ENCODE results near the gene FGFR4.
A peak's percentile ranks its signal among the peaks of the same experiment; 100 is the strongest.
"Not testable (repeated sequence)": the region's sequence is repeated elsewhere in the genome, so short reads cannot be mapped to it uniquely, and the experiment has no call there.

The FGFR4 gene
- long read RNA-seq, donor 1, partial matches to known transcripts = 8 of 18 reads
- long read RNA-seq, donor 1, other reads (novel, unspliced or antisense) = 0 of 18 reads
- long read RNA-seq, donor 2, partial matches to known transcripts = 0 of 3 reads
- long read RNA-seq, donor 2, other reads (novel, unspliced or antisense) = 0 of 3 reads
- long read RNA-seq, donor 3 = 0 reads
- long read RNA-seq, donor 4, partial matches to known transcripts = 12 of 16 reads
- long read RNA-seq, donor 4, other reads (novel, unspliced or antisense) = 0 of 16 reads
- long read RNA-seq, donor 5, partial matches to known transcripts = 11 of 19 reads
- long read RNA-seq, donor 5, other reads (novel, unspliced or antisense) = 0 of 19 reads
- long read RNA-seq, donor 6, partial matches to known transcripts = 15 of 19 reads
- long read RNA-seq, donor 6, other reads (novel, unspliced or antisense) = 0 of 19 reads
- long read RNA-seq, donor 7, partial matches to known transcripts = 64 of 73 reads
- long read RNA-seq, donor 7, other reads (novel, unspliced or antisense) = 0 of 73 reads
- long read RNA-seq, donor 8, partial matches to known transcripts = 6 of 11 reads
- long read RNA-seq, donor 8, other reads (novel, unspliced or antisense) = 0 of 11 reads

GRCh38 chr5:177086654-177087397 is at the start of gene FGFR4:
Gene FGFR4, plus strand, starts transcription at chr5:177086915. Its CDS starts 2,688 bp downstream, at chr5:177089603.
- DNase-seq = peak; percentile 92

- DNase-seq = no peak
Observed at GRCh38 chr5:177036921-177037320, 49.8 kb upstream of the FGFR4 start.

GRCh38 chr5:177040814-177041420 is 45.8 kb upstream of the FGFR4 start:
- no peak for DNase-seq

- DNase-seq = no peak
Observed at GRCh38 chr5:177041936-177042335, 44.8 kb upstream of the FGFR4 start.

- DNase-seq = no peak
Observed at GRCh38 chr5:177043114-177043513, 43.6 kb upstream of the FGFR4 start.

- no peak for DNase-seq
Observed at GRCh38 chr5:177043958-177044357, 42.8 kb upstream of the FGFR4 start.

- DNase-seq = no peak
Observed at GRCh38 chr5:177044641-177045040, 42.1 kb upstream of the FGFR4 start.

- no peak for DNase-seq
Observed at GRCh38 chr5:177045631-177046030, 41.1 kb upstream of the FGFR4 start.

GRCh38 chr5:177048531-177048930 is 38.2 kb upstream of the FGFR4 start:
- DNase-seq = not testable (repeated sequence)

- DNase-seq = no peak
Observed at GRCh38 chr5:177049285-177049684, 37.4 kb upstream of the FGFR4 start.

- DNase-seq = no peak
Observed at GRCh38 chr5:177064500-177065277, 22.0 kb upstream of the FGFR4 start.

- no peak for DNase-seq
Observed at GRCh38 chr5:177065491-177065890, 21.2 kb upstream of the FGFR4 start.

- DNase-seq = no peak
Observed at GRCh38 chr5:177066224-177066623, 20.5 kb upstream of the FGFR4 start.

- no peak for DNase-seq
Observed at GRCh38 chr5:177067503-177067902, 19.2 kb upstream of the FGFR4 start.

GRCh38 chr5:177070536-177071191 is 16.1 kb upstream of the FGFR4 start:
- no peak for DNase-seq

GRCh38 chr5:177071666-177072385 is 14.9 kb upstream of the FGFR4 start:
- DNase-seq = peak; percentile 70

- DNase-seq = no peak
Observed at GRCh38 chr5:177077335-177077734, 9.4 kb upstream of the FGFR4 start.

- DNase-seq = no peak
Observed at GRCh38 chr5:177079606-177080005, 7.1 kb upstream of the FGFR4 start.

GRCh38 chr5:177080265-177080664 is 6.5 kb upstream of the FGFR4 start:
- no peak for DNase-seq

- no peak for DNase-seq
Observed at GRCh38 chr5:177081859-177082258, 4.9 kb upstream of the FGFR4 start.

- DNase-seq = no peak
Observed at GRCh38 chr5:177083357-177083756, 3.4 kb upstream of the FGFR4 start.
